Bronchial epithelial cell (primary cell): ENCODE data around the gene SLC24A3. TPM values are rescaled to one million over a fixed set of nuclear protein-coding genes. Genes with fewer than 3 reads are reported as not detected.

ENCODE experiments used
- DNase-seq: peaks from one replicate; pipeline ENCODE4 v3.0.0-alpha.2; 2010; ENCODE audit warnings: low read depth
- FAIRE-seq: peaks from 2 replicates; lab custom pipeline; 2011; peaks lifted over from hg19 to GRCh38; lab: Jason Lieb, UNC
- H3K27me3 ChIP-seq: 2 replicates; pipeline ENCODE4 v1.5.1; 2011; ENCODE audit warnings: low read length; ENCODE audit not compliant: control insufficient read depth, insufficient read depth
- H3K36me3 ChIP-seq: 2 replicates; pipeline ENCODE4 v1.5.1; 2011; ENCODE audit warnings: low read length; ENCODE audit not compliant: control insufficient read depth, insufficient read depth
- H3K4me3 ChIP-seq: 2 replicates; pipeline ENCODE4 v1.5.1; 2011; ENCODE audit warnings: mild to moderate bottlenecking, low read depth, low read length, control low read depth
- total RNA-seq: library from RNA; depleted of rRNA; stranded (reverse); fragments of >200 nt; gene quantifications from 2 replicates; pipeline ENCODE4 v1.2.1, GENCODE V29; 2014
- TF ChIP-seq, protein P1 (sequence below): IDR thresholded peaks from 2 replicates; pipeline ENCODE4 v1.5.1; 2011; ENCODE audit warnings: mild to moderate bottlenecking, moderate library complexity, low read length, control low read depth, inconsistent platforms; ENCODE audit not compliant: insufficient read depth, severe bottlenecking

The SLC24A3 gene
- total RNA-seq, 1 donor from 2014 or later: under 0.01 TPM

DNA sequence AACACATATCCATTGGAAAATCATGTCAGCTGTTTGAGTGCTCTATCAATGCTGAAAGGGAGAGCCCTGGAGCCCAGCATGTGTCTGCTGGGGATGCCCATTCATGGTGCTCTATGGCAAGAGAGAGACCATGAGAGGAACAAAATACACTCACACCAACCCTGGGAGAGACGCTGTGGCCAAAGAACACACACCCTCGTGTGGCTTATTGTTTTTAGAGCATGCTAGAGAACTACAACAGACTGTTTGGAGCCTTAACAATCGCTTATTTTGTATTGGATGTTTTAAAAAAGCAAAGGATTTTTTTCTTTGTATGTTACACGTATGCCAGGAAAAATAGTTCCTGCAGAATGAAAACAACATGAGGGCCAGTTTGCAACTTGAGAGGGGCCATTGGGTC, 151.0 kb downstream of the SLC24A3 start:
- TF ChIP-seq, protein P1, sequence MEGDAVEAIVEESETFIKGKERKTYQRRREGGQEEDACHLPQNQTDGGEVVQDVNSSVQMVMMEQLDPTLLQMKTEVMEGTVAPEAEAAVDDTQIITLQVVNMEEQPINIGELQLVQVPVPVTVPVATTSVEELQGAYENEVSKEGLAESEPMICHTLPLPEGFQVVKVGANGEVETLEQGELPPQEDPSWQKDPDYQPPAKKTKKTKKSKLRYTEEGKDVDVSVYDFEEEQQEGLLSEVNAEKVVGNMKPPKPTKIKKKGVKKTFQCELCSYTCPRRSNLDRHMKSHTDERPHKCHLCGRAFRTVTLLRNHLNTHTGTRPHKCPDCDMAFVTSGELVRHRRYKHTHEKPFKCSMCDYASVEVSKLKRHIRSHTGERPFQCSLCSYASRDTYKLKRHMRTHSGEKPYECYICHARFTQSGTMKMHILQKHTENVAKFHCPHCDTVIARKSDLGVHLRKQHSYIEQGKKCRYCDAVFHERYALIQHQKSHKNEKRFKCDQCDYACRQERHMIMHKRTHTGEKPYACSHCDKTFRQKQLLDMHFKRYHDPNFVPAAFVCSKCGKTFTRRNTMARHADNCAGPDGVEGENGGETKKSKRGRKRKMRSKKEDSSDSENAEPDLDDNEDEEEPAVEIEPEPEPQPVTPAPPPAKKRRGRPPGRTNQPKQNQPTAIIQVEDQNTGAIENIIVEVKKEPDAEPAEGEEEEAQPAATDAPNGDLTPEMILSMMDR: no peak
- Histone ChIP-seq H3K27me3 (no peaks in the 10 kb centered on the region), H3K4me3 (no peak overlapping the region), H3K36me3 (no peaks in the 10 kb centered on the region)
- no peak for FAIRE-seq
- no peak for DNase-seq

DNA sequence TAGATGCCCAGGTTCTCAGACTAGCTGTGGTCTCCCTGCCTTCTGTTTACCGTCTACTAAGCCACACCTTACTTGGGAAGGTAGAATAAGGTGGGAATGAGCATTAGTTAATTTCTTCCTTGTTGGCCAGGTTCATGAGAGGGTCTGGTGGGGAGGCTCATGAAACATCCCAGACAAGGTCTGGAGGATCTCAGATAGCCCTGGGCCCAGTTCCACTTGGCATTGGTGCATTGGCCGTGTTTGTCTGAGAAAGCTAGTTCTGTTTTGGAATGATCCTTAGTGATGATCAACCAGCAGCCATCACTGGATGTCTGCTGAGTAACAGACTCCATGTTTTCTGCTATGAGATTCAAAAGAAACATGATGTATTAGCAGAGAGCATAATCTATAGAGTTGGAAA, 155.1 kb downstream of the SLC24A3 start:
- no peak for FAIRE-seq
- no peak overlapping the region for H3K4me3 ChIP-seq
- no peaks in the 10 kb centered on the region for H3K36me3 ChIP-seq
- DNase-seq: no peak
- H3K27me3 ChIP-seq: no peaks in the 10 kb centered on the region
- TF ChIP-seq, protein P1: no peak

DNA sequence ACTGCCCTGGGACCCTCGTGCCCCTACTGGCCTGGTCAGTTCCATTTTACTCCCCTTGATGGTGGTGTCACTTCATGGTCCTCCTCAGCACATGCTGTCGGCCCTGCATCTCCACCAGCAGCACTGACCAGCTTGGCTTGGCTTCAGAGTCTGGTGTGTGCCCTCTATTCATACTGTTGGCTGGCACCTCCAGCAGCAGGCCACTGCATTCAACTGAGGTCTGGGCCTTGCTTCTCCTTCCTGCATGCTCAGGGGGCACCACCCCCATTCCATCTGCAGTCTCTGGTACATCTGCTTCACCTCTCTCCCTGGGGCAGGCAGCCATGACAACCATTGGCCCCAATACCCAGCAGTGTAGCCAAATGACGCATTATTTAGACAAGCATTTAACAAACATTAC, 155.9 kb downstream of the SLC24A3 start:
- TF ChIP-seq, protein P1: no peak
- H3K27me3 ChIP-seq: no peaks in the 10 kb centered on the region

DNA sequence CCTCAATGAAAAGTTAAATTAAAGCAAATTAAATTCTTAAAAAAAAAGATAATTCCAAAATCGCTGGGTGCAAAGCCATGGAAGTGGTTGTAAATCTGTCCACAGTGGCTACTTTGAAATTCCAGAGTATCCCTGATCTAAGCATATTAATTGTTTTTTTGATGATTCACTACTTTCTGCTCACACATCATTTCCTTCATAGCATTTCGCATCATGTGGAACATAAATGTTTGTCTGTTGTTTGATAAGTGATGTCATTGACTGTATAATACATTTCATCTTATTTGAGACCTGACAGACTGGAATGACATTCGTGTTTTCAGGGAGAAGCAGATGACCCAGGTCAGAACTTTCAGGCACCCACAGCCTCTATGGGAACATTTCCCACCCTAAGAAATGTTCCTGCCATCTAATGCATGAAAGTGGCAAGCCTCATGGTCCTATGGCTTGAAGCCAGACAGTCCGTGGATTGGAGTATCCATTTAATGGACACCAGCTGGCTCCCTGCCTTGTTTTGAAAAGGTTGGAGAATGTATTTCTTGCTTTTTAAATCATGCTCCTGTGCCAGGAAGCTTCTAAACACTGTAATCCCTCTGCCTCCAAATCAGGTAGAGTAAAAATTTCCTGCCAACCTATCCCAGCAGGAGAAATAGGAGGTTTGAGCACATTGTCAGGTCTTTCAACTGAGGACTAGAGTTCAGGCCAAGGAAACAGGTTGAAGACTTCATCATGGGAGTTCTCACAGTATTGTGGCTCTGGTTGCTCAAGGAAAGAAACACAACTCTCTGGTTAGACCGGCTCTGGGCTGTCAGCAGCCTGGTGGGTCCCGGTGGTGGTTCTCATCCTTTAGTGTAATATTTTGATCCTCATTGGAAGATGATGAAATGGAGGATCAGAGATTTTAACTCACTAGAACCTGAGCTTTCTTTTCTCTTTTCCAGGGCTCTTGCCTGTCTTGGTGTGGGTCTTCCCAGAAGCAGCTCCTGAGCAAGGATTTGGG, 157.9 kb downstream of the SLC24A3 start:
- no peak for FAIRE-seq

More for the DNA sequence above, 155.9 kb downstream of the SLC24A3 start:
- DNase-seq (no peak), FAIRE-seq (no peak)
- H3K36me3 ChIP-seq: no peaks in the 10 kb centered on the region
- no peak overlapping the region for H3K4me3 ChIP-seq

DNA sequence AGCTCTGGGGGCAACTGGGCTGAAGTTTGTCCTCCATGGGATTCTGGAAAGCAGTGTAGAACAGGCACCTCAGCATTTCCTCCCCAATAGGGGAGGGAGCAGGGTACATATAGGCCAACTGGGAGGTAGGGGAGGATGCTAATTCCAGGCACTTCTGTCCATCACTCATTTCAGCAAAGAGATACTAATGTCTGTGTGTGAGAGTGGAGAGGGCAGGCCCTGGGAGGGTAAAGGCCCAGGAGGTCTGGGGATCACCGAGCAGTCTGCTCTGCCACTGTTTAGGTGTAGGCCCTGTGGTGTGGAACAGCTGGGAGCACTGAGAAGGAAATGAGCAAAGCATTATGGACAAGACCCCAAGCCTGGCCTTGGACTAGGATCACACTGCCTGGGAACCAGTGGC, 158.7 kb downstream of the SLC24A3 start:
- TF ChIP-seq, protein P1: no peak
- no peaks in the 10 kb centered on the region for H3K27me3 ChIP-seq
- no peaks in the 10 kb centered on the region for H3K36me3 ChIP-seq
- FAIRE-seq (no peak), DNase-seq (no peak)
- no peak overlapping the region for H3K4me3 ChIP-seq

More for the DNA sequence above, 157.9 kb downstream of the SLC24A3 start:
- no peak overlapping the region for H3K4me3 ChIP-seq
- TF ChIP-seq, protein P1: no peak
- H3K36me3 ChIP-seq: no peaks in the 10 kb centered on the region
- DNase-seq: peak; percentile 13
- H3K27me3 ChIP-seq: no peaks in the 10 kb centered on the region
